ENCODE results near the gene ABR.

ABR gene

DNA sequence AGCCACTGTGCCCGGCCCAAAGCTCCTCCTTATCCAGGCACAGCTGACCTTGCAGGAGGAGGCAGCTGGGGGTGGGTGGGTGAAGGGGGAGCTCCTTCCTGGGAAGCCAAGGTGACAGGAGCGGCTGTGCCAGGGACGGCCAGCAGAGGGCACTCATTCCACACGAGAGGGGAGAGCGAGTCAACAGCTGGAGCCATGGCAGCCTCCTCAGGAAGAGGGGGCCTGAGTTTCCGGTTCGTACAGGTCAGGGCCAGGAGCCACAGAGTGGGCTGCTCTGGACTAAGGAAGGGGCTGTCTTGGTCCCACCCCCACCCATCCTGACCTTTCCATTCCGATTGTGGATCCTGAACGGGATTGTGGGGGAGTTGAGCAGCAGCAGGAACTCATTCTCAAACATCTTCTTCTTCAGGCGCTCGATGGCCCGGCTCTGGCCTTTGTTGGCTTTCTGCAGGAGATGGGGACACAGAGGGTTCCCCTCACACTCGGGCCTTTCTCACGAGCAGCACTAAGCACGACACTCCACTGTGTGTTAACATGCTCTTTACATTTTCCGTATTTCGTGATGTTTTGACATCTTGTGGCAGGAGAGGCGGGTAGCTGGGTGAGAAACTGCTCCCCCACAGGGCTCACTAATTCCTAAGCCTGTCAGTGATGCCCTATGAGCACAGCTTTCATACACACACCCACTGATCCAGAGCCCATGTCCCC, 121.2 kb downstream of the ABR start:
- no peaks in the 10 kb centered on the region for H3K4me1 ChIP-seq (ENCODE audit: low read depth, poor library complexity, severe bottlenecking)
- H3K27me3 ChIP-seq (ENCODE audit: insufficient read depth, low read depth) = no peaks in the 10 kb centered on the region
- H3K9ac ChIP-seq = no peak overlapping the region
- no peaks in the 10 kb centered on the region for H3K36me3 ChIP-seq (ENCODE audit: insufficient read depth)
- TF ChIP-seq, protein P1, sequence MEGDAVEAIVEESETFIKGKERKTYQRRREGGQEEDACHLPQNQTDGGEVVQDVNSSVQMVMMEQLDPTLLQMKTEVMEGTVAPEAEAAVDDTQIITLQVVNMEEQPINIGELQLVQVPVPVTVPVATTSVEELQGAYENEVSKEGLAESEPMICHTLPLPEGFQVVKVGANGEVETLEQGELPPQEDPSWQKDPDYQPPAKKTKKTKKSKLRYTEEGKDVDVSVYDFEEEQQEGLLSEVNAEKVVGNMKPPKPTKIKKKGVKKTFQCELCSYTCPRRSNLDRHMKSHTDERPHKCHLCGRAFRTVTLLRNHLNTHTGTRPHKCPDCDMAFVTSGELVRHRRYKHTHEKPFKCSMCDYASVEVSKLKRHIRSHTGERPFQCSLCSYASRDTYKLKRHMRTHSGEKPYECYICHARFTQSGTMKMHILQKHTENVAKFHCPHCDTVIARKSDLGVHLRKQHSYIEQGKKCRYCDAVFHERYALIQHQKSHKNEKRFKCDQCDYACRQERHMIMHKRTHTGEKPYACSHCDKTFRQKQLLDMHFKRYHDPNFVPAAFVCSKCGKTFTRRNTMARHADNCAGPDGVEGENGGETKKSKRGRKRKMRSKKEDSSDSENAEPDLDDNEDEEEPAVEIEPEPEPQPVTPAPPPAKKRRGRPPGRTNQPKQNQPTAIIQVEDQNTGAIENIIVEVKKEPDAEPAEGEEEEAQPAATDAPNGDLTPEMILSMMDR (conservative IDR thresholded peaks at IDR 0.05; ENCODE audit: low read depth, low read length) = peak; percentile 27
- H3K4me3 ChIP-seq (IDR thresholded peaks at IDR 0.05; ENCODE audit: insufficient read depth, low read depth, low read length) = no peak overlapping the region
- H3K27ac ChIP-seq = no peak overlapping the region
- H3K79me2 ChIP-seq (ENCODE audit: insufficient read depth, low read depth) = no peaks in the 10 kb centered on the region
- H4K20me1 ChIP-seq (ENCODE audit: insufficient read depth) = no peaks in the 10 kb centered on the region
- no peak overlapping the region for H2AFZ ChIP-seq (ENCODE audit: low read depth)
- no peak overlapping the region for H3K4me2 ChIP-seq

DNA sequence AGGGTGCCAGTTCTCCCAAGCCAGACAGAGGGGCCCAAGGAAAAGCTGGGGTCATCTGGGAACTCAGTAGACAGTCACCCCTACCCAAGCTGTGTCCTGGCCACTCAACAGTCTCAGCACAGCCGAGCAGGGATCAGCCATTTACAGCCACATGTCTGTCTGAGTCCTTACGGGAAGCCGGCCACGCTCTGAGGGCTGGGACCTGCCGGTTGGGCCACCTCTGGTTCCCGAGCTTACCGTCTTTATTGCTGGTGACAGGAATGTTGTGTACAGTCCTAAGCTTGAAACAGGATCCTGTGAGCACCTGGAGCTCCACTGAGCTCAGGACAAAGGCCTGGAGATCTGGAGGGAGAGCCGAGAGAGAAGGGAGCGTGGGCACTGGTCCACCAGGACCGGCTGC, 123.0 kb downstream of the ABR start:
- no peaks in the 10 kb centered on the region for H3K4me1 ChIP-seq (ENCODE audit: low read depth, poor library complexity, severe bottlenecking)
- no peak overlapping the region for H3K27ac ChIP-seq
- no peak overlapping the region for H2AFZ ChIP-seq (ENCODE audit: low read depth)
- H3K79me2 ChIP-seq (ENCODE audit: insufficient read depth, low read depth) = no peaks in the 10 kb centered on the region
- H3K4me3 ChIP-seq (IDR thresholded peaks at IDR 0.05; ENCODE audit: insufficient read depth, low read depth, low read length) = no peak overlapping the region
- no peaks in the 10 kb centered on the region for H4K20me1 ChIP-seq (ENCODE audit: insufficient read depth)
- no peaks in the 10 kb centered on the region for H3K27me3 ChIP-seq (ENCODE audit: insufficient read depth, low read depth)
- H3K9ac ChIP-seq = no peak overlapping the region
- no peaks in the 10 kb centered on the region for H3K36me3 ChIP-seq (ENCODE audit: insufficient read depth)
- TF ChIP-seq, protein P1 (conservative IDR thresholded peaks at IDR 0.05; ENCODE audit: low read depth, low read length) = no peak
- H3K4me2 ChIP-seq = no peak overlapping the region

DNA sequence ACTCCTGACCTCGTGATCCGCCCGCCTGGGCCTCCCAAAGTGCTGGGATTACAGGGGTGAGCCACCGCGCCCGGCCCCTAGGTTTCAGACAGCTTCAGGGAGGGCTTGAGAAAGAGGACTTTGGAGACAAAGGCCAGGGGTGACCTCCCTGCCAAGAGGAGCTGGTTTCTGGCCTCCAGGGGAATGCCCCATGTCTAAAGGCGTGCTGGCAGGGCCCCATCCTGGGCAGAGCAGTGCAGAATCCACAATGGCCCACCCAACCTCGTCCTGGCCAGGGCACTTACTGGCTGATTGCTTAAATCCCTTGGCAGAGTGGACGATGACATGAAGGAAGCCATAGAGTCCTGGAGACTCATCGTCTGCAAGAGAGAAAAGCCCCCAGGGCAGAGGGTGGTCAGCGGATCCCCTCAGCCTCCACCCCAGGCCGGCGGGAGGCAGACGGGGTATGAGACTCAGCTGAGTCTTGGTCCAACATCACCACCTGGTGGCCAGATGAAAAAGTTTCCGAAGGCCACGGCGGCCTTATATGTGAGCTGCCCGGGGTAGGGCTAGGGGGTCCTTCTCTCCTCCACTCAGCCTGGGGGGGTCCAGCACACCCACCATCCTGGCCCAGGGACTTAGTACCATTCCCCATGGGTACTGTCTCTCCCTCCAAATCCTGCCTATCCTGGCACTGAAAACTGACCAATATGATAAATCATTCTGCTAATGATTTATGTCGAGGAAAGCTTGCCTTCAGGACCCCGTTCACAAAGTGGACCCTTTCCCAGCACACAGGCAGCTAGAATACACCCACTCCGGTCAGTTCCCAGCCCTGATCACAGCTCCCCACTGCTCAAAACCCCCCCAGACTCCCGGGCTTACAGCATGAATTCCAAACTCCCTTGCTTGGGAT, 123.8 kb downstream of the ABR start:
- no peak overlapping the region for H3K4me3 ChIP-seq (IDR thresholded peaks at IDR 0.05; ENCODE audit: insufficient read depth, low read depth, low read length)
- TF ChIP-seq, protein P1 (conservative IDR thresholded peaks at IDR 0.05; ENCODE audit: low read depth, low read length) = peak; percentile 54
- H3K4me1 ChIP-seq (ENCODE audit: low read depth, poor library complexity, severe bottlenecking) = no peaks in the 10 kb centered on the region
- H3K36me3 ChIP-seq (ENCODE audit: insufficient read depth) = no peaks in the 10 kb centered on the region
- no peaks in the 10 kb centered on the region for H3K79me2 ChIP-seq (ENCODE audit: insufficient read depth, low read depth)
- H2AFZ ChIP-seq (ENCODE audit: low read depth) = no peak overlapping the region
- no peak overlapping the region for H3K9ac ChIP-seq
- no peak overlapping the region for H3K27ac ChIP-seq
- H3K4me2 ChIP-seq = no peak overlapping the region
- H4K20me1 ChIP-seq (ENCODE audit: insufficient read depth) = no peaks in the 10 kb centered on the region
- no peaks in the 10 kb centered on the region for H3K27me3 ChIP-seq (ENCODE audit: insufficient read depth, low read depth)

DNA sequence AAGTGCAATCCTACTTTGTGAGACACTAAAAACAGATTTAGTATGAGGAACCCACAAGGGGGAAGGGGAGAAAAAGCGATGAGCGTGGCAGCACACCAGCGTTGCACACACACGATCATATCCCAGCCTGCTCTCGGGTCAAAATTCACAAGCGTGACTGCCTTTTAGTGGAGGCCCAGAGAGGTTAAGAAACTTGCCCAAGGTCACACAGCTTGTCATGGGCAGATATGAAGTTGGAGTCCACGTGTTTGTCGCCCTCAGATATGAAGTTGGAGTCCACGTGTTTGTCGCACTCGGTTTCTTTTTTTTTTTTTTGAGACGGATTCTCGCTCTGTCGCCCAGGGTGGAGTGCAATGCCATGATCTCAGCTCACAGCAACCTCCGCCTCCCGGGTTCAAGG, 124.5 kb downstream of the ABR start:
- Histone ChIP-seq H3K27me3 (ENCODE audit: insufficient read depth, low read depth) (no peaks in the 10 kb centered on the region), H3K4me1 (ENCODE audit: low read depth, poor library complexity, severe bottlenecking) (no peaks in the 10 kb centered on the region), H3K36me3 (ENCODE audit: insufficient read depth) (no peaks in the 10 kb centered on the region)

More for the DNA sequence above, 124.5 kb downstream of the ABR start:
- H3K4me3 ChIP-seq (IDR thresholded peaks at IDR 0.05; ENCODE audit: insufficient read depth, low read depth, low read length) = no peak overlapping the region
- H3K79me2 ChIP-seq (ENCODE audit: insufficient read depth, low read depth) = no peaks in the 10 kb centered on the region
- no peak overlapping the region for H3K9ac ChIP-seq
- H4K20me1 ChIP-seq (ENCODE audit: insufficient read depth) = no peaks in the 10 kb centered on the region
- H3K4me2 ChIP-seq = no peak overlapping the region
- TF ChIP-seq, protein P1 (conservative IDR thresholded peaks at IDR 0.05; ENCODE audit: low read depth, low read length) = no peak
- H3K27ac ChIP-seq = no peak overlapping the region
- no peak overlapping the region for H2AFZ ChIP-seq (ENCODE audit: low read depth)
